ENCODE results near the gene GAS2L2. TPM values are rescaled to one million over a fixed set of nuclear protein-coding genes. Genes with fewer than 3 reads are reported as not detected.

GAS2L2 gene
- total and polyA plus RNA-seq, 10 donors, result 0.02 to 0.03 (median 0.02) TPM; not detected in 7

DNA sequence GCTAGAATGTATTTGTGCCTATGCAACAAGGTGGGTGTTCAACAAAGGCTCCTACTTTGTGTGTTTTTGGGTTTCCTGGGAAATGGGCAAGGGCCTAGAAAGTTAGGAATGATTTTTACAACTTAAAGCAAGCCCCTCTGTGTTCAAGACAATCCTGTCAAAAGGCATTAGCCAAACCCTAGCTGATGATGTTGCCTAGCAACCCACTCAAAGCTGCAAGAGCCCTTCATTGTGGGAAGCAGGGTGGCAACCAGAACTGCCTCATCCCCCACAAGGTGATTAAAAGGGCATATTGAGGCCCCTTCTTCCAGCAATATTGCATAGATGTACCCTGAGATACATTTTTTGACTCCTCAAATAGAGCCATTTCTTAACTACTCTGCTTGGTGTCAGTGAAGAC, 37.6 kb downstream of the GAS2L2 start:
- Histone ChIP-seq H3K27ac (no peak overlapping the region), H3K4me3 (no peak overlapping the region), H3K27me3 (replicated peaks in 1 of 7) (no peaks in the 10 kb centered on the region), H3K36me3 (peaks cover 0 to 99% (median 61%) of the 10 kb centered on the region in 6 donors), H3K9me3 (no peaks in the 10 kb centered on the region), H3K4me1 (peaks cover 4 to 26% (median 19%) of the 10 kb centered on the region in 6 donors)
- intact Hi-C loops (cut with DNase I; ENCODE audit: low total_unique reads), result no loop called here
- DNase-seq, result no peak
- TF ChIP-seq CTCF (IDR thresholded peaks at IDR 0.05 in 8 of 11, conservative IDR thresholded peaks at IDR 0.05 in 3 of 11) (no peak), POLR2AphosphoS5 (IDR thresholded peaks at IDR 0.05) (no peak), POLR2A (IDR thresholded peaks at IDR 0.05) (no peak)

- intact Hi-C loops (cut with DNase I; ENCODE audit: low total_unique reads), result no loop called here
- H3K27ac ChIP-seq, result no peak overlapping the region
Observed at GRCh38 chr17:35714988-35715387, 38.1 kb downstream of the GAS2L2 start.

DNA sequence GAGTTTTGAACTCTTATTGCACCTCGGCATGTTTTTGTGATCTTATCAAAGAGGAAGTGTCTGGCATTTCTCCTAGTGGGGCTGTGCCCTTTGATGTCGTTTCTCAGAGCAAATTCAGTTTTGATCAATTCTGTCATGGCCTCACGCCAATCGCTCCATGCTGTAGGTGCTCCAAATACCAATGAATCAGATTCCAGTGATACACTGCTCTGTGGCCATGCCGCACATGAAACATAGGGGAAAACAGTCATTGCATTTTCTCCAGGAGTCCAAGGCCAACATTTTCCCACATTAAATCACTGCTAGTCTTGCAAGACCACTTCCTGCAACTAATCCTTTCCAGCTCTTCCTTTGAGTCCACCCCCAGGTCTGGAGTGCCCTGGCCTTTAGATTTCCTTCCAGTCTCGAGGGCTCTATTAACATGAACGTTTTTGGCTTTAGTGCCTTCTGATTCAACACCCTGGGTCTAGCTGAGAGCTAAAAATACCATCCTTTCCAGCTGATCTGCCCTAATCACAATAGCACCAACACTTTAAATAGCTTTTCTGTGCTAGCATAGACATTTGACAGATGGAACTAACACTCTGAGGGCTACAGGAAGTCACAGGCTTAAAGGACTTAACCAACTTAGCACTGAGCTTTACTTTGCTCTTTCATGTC, 39.8 kb downstream of the GAS2L2 start:
- Histone ChIP-seq H3K4me3 (no peak overlapping the region), H3K4me1 (peaks cover 4 to 45% (median 27%) of the 10 kb centered on the region in 6 donors), H3K36me3 (peaks cover 0 to 98% (median 62%) of the 10 kb centered on the region in 6 donors), H3K27me3 (replicated peaks in 1 of 7) (no peaks in the 10 kb centered on the region), H3K27ac (peak overlapping the region; percentile 24 to 55 (median 34)), H3K9me3 (no peaks in the 10 kb centered on the region)
- DNase-seq, result no peak
- TF ChIP-seq POLR2AphosphoS5 (IDR thresholded peaks at IDR 0.05) (peak in 1 of 3 donors; percentile 65), CTCF (IDR thresholded peaks at IDR 0.05 in 8 of 11, conservative IDR thresholded peaks at IDR 0.05 in 3 of 11) (no peak), POLR2A (IDR thresholded peaks at IDR 0.05) (no peak)
- intact Hi-C loops (cut with DNase I; ENCODE audit: low total_unique reads), result no loop called here
- 28 to 43% (median 39%) methylated on average over 7 of the region's 7 CpGs for WGBS, 5 donors

More at GRCh38 chr17:35714988-35715387, 38.1 kb downstream of the GAS2L2 start:
- Histone ChIP-seq H3K4me1 (peaks cover 4 to 27% (median 19%) of the 10 kb centered on the region in 6 donors), H3K9me3 (no peaks in the 10 kb centered on the region), H3K4me3 (no peak overlapping the region), H3K36me3 (peaks cover 0 to 100% (median 65%) of the 10 kb centered on the region in 6 donors), H3K27me3 (replicated peaks in 1 of 7) (no peaks in the 10 kb centered on the region)
- TF ChIP-seq POLR2A (IDR thresholded peaks at IDR 0.05) (no peak), CTCF (IDR thresholded peaks at IDR 0.05 in 8 of 11, conservative IDR thresholded peaks at IDR 0.05 in 3 of 11) (no peak), POLR2AphosphoS5 (IDR thresholded peaks at IDR 0.05) (no peak)
- 93 to 99% (median 96%) methylated on average over 2 of the region's 2 CpGs for WGBS, 5 donors
- DNase-seq, result no peak

GRCh38 chr17:35710950-35711349, 42.1 kb downstream of the GAS2L2 start:
- TF ChIP-seq POLR2AphosphoS5 (IDR thresholded peaks at IDR 0.05) (no peak), CTCF (IDR thresholded peaks at IDR 0.05 in 8 of 11, conservative IDR thresholded peaks at IDR 0.05 in 3 of 11) (no peak), POLR2A (IDR thresholded peaks at IDR 0.05) (no peak)
- peaks cover 0 to 77% (median 42%) of the 10 kb centered on the region in 6 donors for H3K36me3 ChIP-seq
- no peaks in the 10 kb centered on the region for H3K9me3 ChIP-seq
- DNase-seq, result no peak
- H3K4me3 ChIP-seq, result no peak overlapping the region
- no peak overlapping the region for H3K27ac ChIP-seq
- intact Hi-C loops (cut with DNase I; ENCODE audit: low total_unique reads), result no loop called here
- H3K27me3 ChIP-seq (replicated peaks in 1 of 7), result no peaks in the 10 kb centered on the region
- H3K4me1 ChIP-seq, result peaks cover 4 to 56% (median 34%) of the 10 kb centered on the region in 6 donors
- WGBS, 5 donors, result 91 to 98% (median 95%) methylated on average over 2 of the region's 2 CpGs
